ACC112 (cell line): ENCODE results near the gene SRC.

Experiments used
- H2AFZ ChIP-seq: fragments of 200-600 bp; sonication (generic); one replicate; pipeline ENCODE4 v1.6.0; 2017; ENCODE audit warnings: antibody characterized with exemption, low read length; ENCODE audit not compliant: unreplicated experiment
- H3K27ac ChIP-seq: fragments of 200-600 bp; sonication (generic); 2 replicates; pipeline ENCODE4 v1.5.1; 2014; ENCODE audit warnings: low read depth, mild to moderate bottlenecking, antibody characterized with exemption, low read length, moderate library complexity
- H3K27me3 ChIP-seq: fragments of 200-600 bp; sonication (generic); 2 replicates; pipeline ENCODE4 v1.6.1; 2014; ENCODE audit warnings: mild to moderate bottlenecking, antibody characterized with exemption, low read length, moderate library complexity, mixed read lengths; ENCODE audit not compliant: insufficient read depth
- H3K36me3 ChIP-seq: fragments of 200-600 bp; sonication (generic); 2 replicates; pipeline ENCODE4 v1.6.1; 2016; ENCODE audit warnings: mild to moderate bottlenecking, antibody characterized with exemption, low read length, moderate library complexity, mixed read lengths; ENCODE audit not compliant: insufficient read depth
- H3K4me1 ChIP-seq: fragments of 200-600 bp; sonication (generic); one replicate; pipeline ENCODE4 v1.6.1; 2016; ENCODE audit warnings: low read length, mixed read lengths; ENCODE audit not compliant: insufficient read depth, unreplicated experiment, control insufficient read depth
- H3K4me3 ChIP-seq: fragments of 200-600 bp; sonication (generic); 2 replicates; pipeline ENCODE4 v1.5.1; 2014; ENCODE audit warnings: mild to moderate bottlenecking, low read depth, low read length
- H3K79me2 ChIP-seq: fragments of 200-600 bp; sonication (generic); one replicate; pipeline ENCODE4 v1.6.0; 2016; ENCODE audit warnings: low read length; ENCODE audit not compliant: control insufficient read depth, unreplicated experiment, insufficient read depth

SRC gene

GRCh38 chr20:37393196-37393862, 47.4 kb downstream of the SRC start:
- Histone ChIP-seq H2AFZ (no peak overlapping the region), H3K79me2 (no peaks in the 10 kb centered on the region), H3K36me3 (peaks cover 2% of the 10 kb centered on the region; the same call in 1 of the 2 replicates), H3K4me1 (no peaks in the 10 kb centered on the region), H3K27ac (no peak overlapping the region), H3K4me3 (no peak overlapping the region), H3K27me3 (no peaks in the 10 kb centered on the region)

- Histone ChIP-seq H3K4me3 (no peak overlapping the region), H2AFZ (no peak overlapping the region), H3K79me2 (no peaks in the 10 kb centered on the region), H3K27me3 (no peaks in the 10 kb centered on the region), H3K4me1 (no peaks in the 10 kb centered on the region), H3K36me3 (peaks cover 2% of the 10 kb centered on the region; the same call in 1 of the 2 replicates), H3K27ac (no peak overlapping the region)
These were observed 48.1 kb downstream of the SRC start for GRCh38 chr20:37393863-37394542.

GRCh38 chr20:37394543-37395409, 48.8 kb downstream of the SRC start:
- no peaks in the 10 kb centered on the region for H3K27me3 ChIP-seq
- H3K4me3 ChIP-seq, result no peak overlapping the region
- H2AFZ ChIP-seq, result no peak overlapping the region
- H3K27ac ChIP-seq, result no peak overlapping the region
- no peaks in the 10 kb centered on the region for H3K4me1 ChIP-seq
- H3K36me3 ChIP-seq, result peaks cover 2% of the 10 kb centered on the region; the same call in 1 of the 2 replicates
- H3K79me2 ChIP-seq, result no peaks in the 10 kb centered on the region

DNA sequence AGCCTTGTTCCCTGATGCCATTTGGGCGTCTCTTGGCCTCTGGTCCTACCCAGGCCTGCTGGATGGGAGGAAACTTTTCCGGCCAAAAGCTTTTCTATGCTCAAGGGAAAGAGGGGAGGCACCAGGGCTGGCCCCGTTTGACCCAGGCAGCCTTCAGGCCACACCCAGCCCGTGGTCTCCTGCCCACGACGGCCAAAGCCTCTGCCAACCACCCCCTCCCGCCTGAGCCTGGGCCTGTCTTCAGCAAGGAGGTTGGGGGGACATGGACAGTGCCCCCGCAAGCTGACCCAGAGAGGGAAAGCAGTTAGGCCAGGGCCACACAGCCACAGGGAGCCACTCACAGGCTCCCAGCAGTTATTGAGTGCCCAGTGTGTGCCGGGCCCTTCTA, 49.5 kb downstream of the SRC start:
- H3K4me3 ChIP-seq, result no peak overlapping the region
- no peaks in the 10 kb centered on the region for H3K79me2 ChIP-seq
- no peaks in the 10 kb centered on the region for H3K4me1 ChIP-seq
- no peaks in the 10 kb centered on the region for H3K27me3 ChIP-seq
- no peak overlapping the region for H2AFZ ChIP-seq
- no peak overlapping the region for H3K27ac ChIP-seq
- peaks cover 2% of the 10 kb centered on the region; the same call in 1 of the 2 replicates for H3K36me3 ChIP-seq

DNA sequence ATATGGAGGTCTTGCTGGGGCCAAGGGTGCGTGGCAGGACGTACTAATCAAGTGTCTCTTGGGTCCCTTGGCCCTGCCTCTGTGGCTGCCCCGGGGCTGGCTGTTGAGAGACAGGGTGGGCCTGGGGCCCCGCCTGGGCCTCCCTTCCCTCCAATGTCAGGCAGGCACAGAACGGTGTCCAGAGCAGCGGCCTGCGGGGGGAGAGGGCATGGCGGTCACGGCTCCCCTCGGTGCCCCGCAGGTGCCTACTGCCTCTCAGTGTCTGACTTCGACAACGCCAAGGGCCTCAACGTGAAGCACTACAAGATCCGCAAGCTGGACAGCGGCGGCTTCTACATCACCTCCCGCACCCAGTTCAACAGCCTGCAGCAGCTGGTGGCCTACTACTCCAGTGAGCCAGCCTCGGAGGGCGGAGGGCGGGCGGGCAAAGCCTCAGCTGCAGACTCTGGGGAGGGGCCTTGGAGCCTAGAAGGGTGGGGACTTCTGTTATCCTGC, 50.0 kb downstream of the SRC start:
- Histone ChIP-seq H3K4me3 (no peak overlapping the region), H3K79me2 (no peaks in the 10 kb centered on the region), H3K4me1 (no peaks in the 10 kb centered on the region), H3K27ac (no peak overlapping the region), H3K36me3 (peaks cover 2% of the 10 kb centered on the region; the same call in 1 of the 2 replicates), H3K27me3 (no peaks in the 10 kb centered on the region), H2AFZ (no peak overlapping the region)

GRCh38 chr20:37396416-37397075, 50.6 kb downstream of the SRC start:
- Histone ChIP-seq H2AFZ (no peak overlapping the region), H3K79me2 (no peaks in the 10 kb centered on the region), H3K4me1 (no peaks in the 10 kb centered on the region), H3K27ac (no peak overlapping the region), H3K27me3 (no peaks in the 10 kb centered on the region), H3K36me3 (peaks cover 2% of the 10 kb centered on the region; the same call in 1 of the 2 replicates), H3K4me3 (no peak overlapping the region)

- no peaks in the 10 kb centered on the region for H3K79me2 ChIP-seq
- H3K36me3 ChIP-seq, result peaks cover 2% of the 10 kb centered on the region; the same call in 1 of the 2 replicates
- no peak overlapping the region for H3K4me3 ChIP-seq
- no peaks in the 10 kb centered on the region for H3K4me1 ChIP-seq
- no peak overlapping the region for H3K27ac ChIP-seq
- H2AFZ ChIP-seq, result no peak overlapping the region
- H3K27me3 ChIP-seq, result no peaks in the 10 kb centered on the region
These were observed 51.4 kb downstream of the SRC start for GRCh38 chr20:37397076-37397953.

- Histone ChIP-seq H3K27ac (no peak overlapping the region), H3K27me3 (no peaks in the 10 kb centered on the region), H3K4me1 (no peaks in the 10 kb centered on the region), H3K4me3 (no peak overlapping the region), H2AFZ (no peak overlapping the region), H3K36me3 (peaks cover 2% of the 10 kb centered on the region; the same call in 1 of the 2 replicates), H3K79me2 (no peaks in the 10 kb centered on the region)
These were observed 52.2 kb downstream of the SRC start for GRCh38 chr20:37397954-37398749.
